Astrocyte of the spinal cord (primary cell): Measurements from ENCODE around the gene FNBP1.
"Not testable (repeated sequence)": the region's sequence is repeated elsewhere in the genome, so short reads cannot be mapped to it uniquely, and the experiment has no call there.

ENCODE experiments used
- DNase-seq: peaks from one replicate; pipeline ENCODE4 v3.0.0; 2011; ENCODE audit warnings: low read depth, low spot score
- H3K4me3 ChIP-seq: 2 replicates; pipeline ENCODE4 v1.5.1; 2011; ENCODE audit warnings: low read depth, mild to moderate bottlenecking, low read length, moderate library complexity
- in situ Hi-C: cut with HindIII; loops from 2 replicates; pipeline ENCODE4 v1.10.0; 2017; ENCODE audit warnings: low sequenced_read_pairs
- TF ChIP-seq, protein P1 (sequence below): IDR thresholded peaks from 2 replicates; pipeline ENCODE4 v1.5.1; 2012; ENCODE audit warnings: low read depth, mild to moderate bottlenecking, low read length, inconsistent platforms

The FNBP1 gene

DNA sequence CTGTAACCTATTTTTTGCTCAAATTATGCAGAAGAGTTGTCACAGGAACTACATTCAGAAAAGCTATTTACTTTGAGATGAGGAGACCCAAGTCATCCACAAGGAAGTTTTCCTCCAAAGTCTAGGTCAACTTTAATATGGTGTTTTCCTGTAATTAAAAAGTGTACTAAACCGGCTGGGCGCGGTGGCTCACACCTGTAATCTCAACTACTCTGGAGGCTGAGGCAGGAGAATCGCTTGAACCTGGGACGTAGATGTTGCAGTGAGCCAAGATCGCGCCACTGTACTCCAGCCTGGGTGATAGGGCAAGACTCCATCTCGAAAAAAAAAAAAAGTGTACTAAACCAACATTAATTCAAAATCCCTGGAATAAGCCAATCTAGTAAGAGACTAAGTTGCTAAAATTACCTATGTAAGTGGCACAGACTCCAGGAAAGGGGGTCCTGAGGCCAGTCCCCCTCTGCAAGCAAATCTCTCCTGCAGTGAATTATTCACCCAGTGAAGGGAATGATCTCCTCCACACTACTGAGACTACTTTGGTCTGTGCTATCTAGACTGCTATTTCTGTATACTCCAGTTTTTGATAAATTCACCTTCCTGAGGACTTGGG, 38.9 kb downstream of the FNBP1 start:
- TF ChIP-seq, protein P1, sequence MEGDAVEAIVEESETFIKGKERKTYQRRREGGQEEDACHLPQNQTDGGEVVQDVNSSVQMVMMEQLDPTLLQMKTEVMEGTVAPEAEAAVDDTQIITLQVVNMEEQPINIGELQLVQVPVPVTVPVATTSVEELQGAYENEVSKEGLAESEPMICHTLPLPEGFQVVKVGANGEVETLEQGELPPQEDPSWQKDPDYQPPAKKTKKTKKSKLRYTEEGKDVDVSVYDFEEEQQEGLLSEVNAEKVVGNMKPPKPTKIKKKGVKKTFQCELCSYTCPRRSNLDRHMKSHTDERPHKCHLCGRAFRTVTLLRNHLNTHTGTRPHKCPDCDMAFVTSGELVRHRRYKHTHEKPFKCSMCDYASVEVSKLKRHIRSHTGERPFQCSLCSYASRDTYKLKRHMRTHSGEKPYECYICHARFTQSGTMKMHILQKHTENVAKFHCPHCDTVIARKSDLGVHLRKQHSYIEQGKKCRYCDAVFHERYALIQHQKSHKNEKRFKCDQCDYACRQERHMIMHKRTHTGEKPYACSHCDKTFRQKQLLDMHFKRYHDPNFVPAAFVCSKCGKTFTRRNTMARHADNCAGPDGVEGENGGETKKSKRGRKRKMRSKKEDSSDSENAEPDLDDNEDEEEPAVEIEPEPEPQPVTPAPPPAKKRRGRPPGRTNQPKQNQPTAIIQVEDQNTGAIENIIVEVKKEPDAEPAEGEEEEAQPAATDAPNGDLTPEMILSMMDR: no peak
- no peak overlapping the region for H3K4me3 ChIP-seq
- no peak for DNase-seq
- in situ Hi-C loops: no loop called here

DNA sequence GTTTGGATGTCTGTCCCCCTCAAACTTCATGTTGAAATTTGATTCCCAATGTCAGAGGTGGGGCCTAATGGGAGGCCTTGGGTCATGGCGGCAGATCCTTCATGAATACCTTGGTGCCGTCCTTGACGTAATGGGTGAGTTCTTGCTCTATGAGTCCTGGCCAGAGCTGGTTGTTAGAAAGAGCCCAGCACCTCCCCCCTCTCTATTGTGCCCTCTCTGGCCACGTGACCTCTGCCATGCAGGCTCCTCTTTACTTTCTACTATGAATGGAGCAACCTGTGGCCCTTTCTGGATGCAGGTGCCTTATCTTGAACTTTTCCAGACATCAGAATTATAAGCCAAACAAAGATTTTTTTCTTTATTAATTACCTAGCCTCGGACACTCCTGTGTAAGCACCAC, 40.7 kb downstream of the FNBP1 start:
- DNase-seq: no peak
- in situ Hi-C loops: no loop called here
- TF ChIP-seq, protein P1: no peak
- H3K4me3 ChIP-seq: no peak overlapping the region

DNA sequence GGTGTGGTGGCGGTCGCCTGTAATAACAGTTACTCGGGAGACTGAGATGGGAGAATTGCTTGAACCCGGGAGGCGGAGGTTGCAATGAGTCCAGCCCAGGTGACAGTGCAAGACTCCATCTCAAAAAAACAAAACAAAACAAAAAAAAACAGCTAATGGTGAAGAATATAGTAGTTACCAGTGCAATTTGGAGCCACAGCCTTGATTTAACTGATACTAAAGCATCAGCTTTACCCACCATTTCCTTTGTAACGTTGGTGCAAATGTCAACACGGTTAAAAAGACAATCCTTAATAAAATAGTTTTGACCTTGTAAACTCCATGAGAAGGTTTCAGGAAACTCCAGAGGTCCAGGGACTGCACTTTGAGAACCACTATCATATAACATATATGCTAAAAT, 41.8 kb downstream of the FNBP1 start:
- no peak for DNase-seq
- in situ Hi-C loops: no loop called here
- TF ChIP-seq, protein P1: no peak

DNA sequence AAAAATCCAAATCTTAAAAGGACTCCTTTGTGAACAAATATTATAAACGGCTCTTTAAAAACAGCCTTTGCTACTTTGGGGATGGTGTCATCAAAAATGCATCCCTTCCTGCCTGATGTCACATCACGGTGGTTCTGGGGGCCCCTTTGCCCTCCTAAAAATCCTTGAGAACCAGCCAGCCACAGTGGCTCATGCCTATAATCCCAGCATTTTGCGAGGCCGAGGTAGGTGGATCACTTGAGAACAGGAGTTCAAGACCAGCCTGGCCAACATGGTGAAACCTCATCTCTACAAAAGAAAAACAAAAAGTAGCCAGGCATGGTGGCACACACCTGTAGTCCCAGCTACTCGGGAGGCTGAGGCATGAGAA, 43.9 kb downstream of the FNBP1 start:
- no peak overlapping the region for H3K4me3 ChIP-seq
- TF ChIP-seq, protein P1: no peak
- no peak for DNase-seq
- in situ Hi-C loops: no loop called here

More for the DNA sequence above, 41.8 kb downstream of the FNBP1 start:
- no peak overlapping the region for H3K4me3 ChIP-seq

DNA sequence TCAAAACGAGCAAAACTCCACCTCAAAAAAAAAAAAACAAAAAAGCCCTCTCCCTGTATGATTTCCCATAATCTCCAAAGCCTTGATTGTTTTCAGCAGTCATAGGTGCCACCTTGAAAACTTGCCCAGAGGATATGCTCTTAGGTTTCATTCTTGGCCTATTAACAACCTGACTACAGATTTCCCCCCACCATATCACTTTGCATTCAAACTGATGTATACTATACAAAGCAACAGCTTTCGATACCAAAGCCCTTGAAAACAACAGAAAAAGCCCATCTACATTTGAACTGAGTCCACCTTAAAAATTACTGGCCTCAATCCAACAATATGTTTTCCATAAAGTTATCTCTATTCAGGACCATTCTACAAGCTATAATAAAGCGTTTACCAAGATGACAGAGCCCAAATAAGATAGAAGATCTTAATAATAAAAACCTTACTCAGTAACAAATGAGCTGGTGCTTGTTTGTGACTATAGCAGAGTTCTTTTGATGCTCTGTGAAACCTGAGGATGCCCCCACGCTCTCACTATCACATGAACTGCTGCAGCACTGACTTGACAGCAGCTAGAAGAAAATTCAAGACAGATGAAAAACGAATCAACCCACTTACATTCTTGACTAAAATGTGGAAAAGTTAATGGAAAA, 44.4 kb downstream of the FNBP1 start:
- H3K4me3 ChIP-seq: no peak overlapping the region
- DNase-seq: no peak
- TF ChIP-seq, protein P1: no peak
- in situ Hi-C loops: no loop called here

DNA sequence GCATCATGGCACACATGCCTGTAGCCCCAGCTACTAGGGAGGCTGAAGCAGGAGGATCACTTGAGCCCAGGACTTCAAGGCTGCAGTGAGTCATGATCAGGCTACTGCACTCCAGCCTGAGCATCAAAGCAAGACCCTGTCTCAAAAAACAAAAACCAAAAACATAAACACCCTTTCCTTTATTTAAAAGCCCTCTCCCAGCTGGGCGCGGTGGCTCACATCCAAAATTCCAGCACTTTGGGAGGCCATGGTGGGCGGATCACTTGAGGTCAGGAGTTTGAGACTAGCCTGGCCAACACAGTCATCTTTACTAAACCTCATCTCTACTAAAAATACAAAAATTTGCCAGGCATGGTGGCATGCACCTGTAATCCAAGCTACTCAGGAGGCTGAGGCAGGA, 45.3 kb downstream of the FNBP1 start:
- in situ Hi-C loops, DNase-seq, H3K4me3 ChIP-seq: not testable (repeated sequence)

DNA sequence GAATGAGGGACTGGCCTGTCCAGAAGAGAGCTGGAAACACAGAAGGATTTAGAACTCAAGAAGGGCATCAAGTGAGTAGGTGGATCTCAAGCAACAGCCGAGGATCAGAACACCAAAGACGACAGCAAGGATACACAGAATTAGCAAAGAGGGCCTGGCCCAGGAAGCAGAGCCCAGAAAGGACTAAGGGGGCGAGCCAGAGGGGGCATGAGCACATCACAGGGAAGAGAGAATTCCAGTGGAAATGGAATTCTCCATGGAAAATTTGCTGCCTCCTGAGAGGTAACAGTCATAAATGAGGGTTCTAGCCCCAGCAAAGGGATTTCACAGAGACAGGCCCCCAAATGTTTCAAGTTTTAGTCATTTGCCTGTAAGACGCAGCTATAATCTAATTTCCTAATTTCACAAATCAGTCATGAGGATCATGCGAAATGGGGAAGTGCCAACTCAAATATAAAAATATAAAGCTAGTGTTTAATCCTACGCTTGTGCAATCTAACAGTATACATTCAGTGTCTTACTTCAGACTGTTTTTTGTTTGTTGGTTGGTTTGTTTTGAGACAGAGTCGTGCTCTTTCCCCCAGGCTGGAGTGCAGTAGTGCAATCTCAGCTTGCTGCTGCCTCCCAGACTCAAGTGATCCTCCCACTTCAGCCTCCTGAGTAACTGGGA, 46.7 kb downstream of the FNBP1 start:
- in situ Hi-C loops: no loop called here
- no peak overlapping the region for H3K4me3 ChIP-seq
- no peak for DNase-seq
- TF ChIP-seq, protein P1: no peak
